Naive thymus-derived CD8-positive, alpha-beta T cell (primary cell): ENCODE measurements around the gene SAMD10. TPM values are rescaled to one million over a fixed set of nuclear protein-coding genes. Genes with fewer than 3 reads are reported as not detected.

Source experiments
- ATAC-seq, 2 donors: fragments of 150-1000 bp; cut with Tn5 transposase in 1 of 2; sonication (Bioruptor Pico), chemical (Tn5 transposase) in 1 of 2; 1 replicate in 1 of 2; 2 replicates in 1 of 2; pipeline ENCODE4 v1.10.0; 2021; ENCODE audit warnings: mild to moderate bottlenecking in 2 of 2, moderate library complexity in 2 of 2
- POLR2A ChIA-PET: fragments of 350-600 bp; sonication (Branson Sonifier 250); formaldehyde crosslinking; loops from one replicate; lab custom pipeline; 2021; ENCODE audit warnings: antibody characterized with exemption; lab: Charles Lee
- DNase-seq, 10 donors: peaks; one replicate each; pipeline versions ENCODE4 v3.0.0 to v3.0.0-alpha.2; 2020 to 2022
- H3K27ac Mint-ChIP-seq, 10 donors: one replicate each; pipeline ENCODE4 v1.8.0; 2020 to 2022; ENCODE audit warnings: mild to moderate bottlenecking in 10 of 10, mixed read lengths in 10 of 10, moderate library complexity in 4 of 10, inconsistent platforms in 1 of 10
- H3K27me3 Mint-ChIP-seq, 5 donors: one replicate each; pipeline ENCODE4 v1.8.0; 2021 to 2022; ENCODE audit warnings: mixed read lengths in 5 of 5
- H3K36me3 Mint-ChIP-seq, 3 donors: one replicate each; pipeline ENCODE4 v1.8.0; 2020 to 2022; ENCODE audit warnings: mixed read lengths in 3 of 3, mild to moderate bottlenecking in 2 of 3, inconsistent platforms in 1 of 3
- H3K4me1 Mint-ChIP-seq, 4 donors: one replicate each; pipeline ENCODE4 v1.8.0; 2021 to 2022; ENCODE audit warnings: mixed read lengths in 4 of 4
- H3K4me3 Mint-ChIP-seq, 10 donors: one replicate each; pipeline ENCODE4 v1.8.0; 2020 to 2022; ENCODE audit warnings: mild to moderate bottlenecking in 10 of 10, mixed read lengths in 10 of 10, moderate library complexity in 6 of 10, inconsistent platforms in 1 of 10
- H3K9me3 Mint-ChIP-seq, 9 donors: one replicate each; pipeline ENCODE4 v1.8.0; 2020 to 2022; ENCODE audit warnings: mixed read lengths in 9 of 9, mild to moderate bottlenecking in 3 of 9, inconsistent platforms in 1 of 9, moderate library complexity in 1 of 9
- polyA plus RNA-seq, 3 donors: library from polyadenylated mRNA; unstranded; fragments of 300-500 nt; fragmentation: Illumina TruSeq; gene quantifications; one replicate each; pipeline ENCODE4 v1.2.3, GENCODE V29; 2021
- total RNA-seq, 8 experiments: library from RNA in 2 of 8; stranded (reverse) in 2 of 8; gene quantifications; one replicate each; pipeline ENCODE4 v1.2.3 and lab custom pipeline; 2021 to 2026

The SAMD10 gene
- 1 to 10 TPM; 7.7 to 9.3 TPM for total RNA-seq
- polyA plus RNA-seq = 10 to 100 TPM in 1 of 3 donors, 1 to 10 TPM in 2; 7.4 to 15.4 (median 8.9) TPM
- 9.3 to 21.7 (median 13.2) reads per million in 6 experiments for total RNA-seq (lab: John Stamatoyannopoulos, UW)

DNA sequence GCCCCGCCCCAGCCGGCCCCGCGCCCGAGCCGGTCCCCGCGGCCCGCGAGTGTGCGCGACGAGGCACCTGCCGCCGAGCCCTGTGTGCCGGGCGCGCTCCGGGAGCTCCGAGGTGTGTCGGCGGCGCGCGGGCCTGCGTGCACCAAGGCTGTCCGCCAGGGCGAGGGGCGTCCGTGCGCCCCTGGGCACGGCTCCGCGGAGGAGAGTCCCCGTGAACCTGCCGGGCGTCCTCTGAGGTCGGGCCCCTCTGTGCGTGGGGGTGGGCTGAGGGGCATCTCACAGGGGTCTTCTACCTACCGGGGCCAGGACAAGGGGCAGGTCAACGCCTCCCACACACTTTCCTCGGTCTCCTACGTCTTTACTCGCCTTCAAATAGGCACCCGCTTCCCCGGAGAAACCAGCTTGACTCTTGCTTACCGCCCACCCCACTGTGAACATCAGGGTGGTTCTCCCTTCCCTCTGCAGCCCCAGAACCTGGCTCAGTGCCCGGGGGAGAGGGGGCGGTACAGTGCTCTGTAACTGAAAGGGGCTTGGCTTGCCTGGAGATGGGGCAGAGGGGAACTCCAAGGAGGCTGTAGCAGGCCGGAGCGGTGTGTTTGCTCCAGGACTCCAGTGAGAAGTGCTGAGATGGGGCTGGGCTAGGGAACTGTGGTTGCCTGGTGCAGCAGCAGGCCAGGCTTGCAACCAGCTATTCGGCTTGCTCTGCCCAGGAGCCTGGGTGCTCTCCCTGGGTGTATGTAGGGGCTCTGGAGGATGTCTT, at the start of gene SAMD10:
Gene SAMD10 (minus strand): TSS at position 86 of the 760 bp plus-strand sequence. CDS start 175 bp downstream, outside the sequence.
- Mint-ChIP-seq H3K36me3 (peaks cover 0 to 42% (median 10%) of the 10 kb centered on the region in 3 donors), H3K4me1 (peaks cover 43 to 69% (median 67%) of the 10 kb centered on the region in 4 donors), H3K4me3 (peak within 1 kb of the TSS; percentile 84 to 98 (median 96)), H3K27me3 (no peaks in the 10 kb centered on the region), H3K9me3 (no peaks in the 10 kb centered on the region), H3K27ac (peak within 1 kb of the TSS; percentile 94 to 98 (median 96))
- POLR2A ChIA-PET = interaction anchor here (0.6 to 4.0 kb wide), 31 partner anchors 10 to 459 kb away, joined by 3 to 67 read pairs (median 6); partner anchors contain the start of genes ARFRP1, C20orf204, GMEB2 and LIME1
- DNase-seq (peak; percentile 61 to 90 (median 80)), ATAC-seq (peak; percentile 55 to 68)

DNA sequence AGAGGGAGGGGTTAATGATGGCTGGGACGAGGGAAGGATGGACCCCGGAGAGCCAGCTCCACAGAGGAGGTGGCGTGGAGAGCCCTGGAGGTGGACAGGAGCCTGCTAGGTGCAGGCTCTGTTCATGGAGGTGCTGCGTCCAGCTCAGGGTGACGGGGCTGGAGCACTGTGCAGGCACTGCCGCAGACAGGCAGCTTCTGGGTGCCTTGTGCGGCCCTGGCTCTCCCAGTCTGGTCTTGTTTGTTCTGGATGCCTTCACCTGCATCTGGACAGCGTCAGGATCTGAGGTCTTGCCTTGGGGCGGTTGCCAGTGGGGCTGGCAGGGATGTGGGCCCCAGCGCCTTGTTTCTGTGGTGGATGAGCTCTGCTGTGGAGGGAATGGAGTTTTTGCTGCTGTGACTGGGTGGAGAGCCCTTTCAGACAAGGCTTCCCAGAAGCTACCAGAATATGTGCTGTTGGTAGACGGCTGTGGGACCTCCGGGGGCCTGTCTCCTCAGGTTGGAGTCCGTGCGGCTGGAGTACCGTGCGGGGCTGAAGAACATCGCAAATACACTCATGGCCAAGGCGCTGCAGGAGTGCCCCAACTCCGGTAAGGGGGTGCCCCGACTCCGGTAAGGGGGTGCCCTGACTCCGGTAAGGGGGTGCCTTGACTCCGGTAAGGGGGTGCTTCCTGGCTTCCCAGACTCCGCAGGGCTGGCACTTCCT, 48.7 kb upstream of the SAMD10 start:
- no peaks in the 10 kb centered on the region for H3K27me3 Mint-ChIP-seq
- H3K9me3 Mint-ChIP-seq = no peaks in the 10 kb centered on the region
- POLR2A ChIA-PET = interaction anchor here (1.1 to 1.3 kb wide), 2 partner anchors 10 to 11 kb away, joined by 4 to 6 read pairs; no protein-coding TSS in a partner anchor
- peaks cover 0 to 94% (median 36%) of the 10 kb centered on the region in 3 donors for H3K36me3 Mint-ChIP-seq
- H3K4me1 Mint-ChIP-seq = peaks cover 0 to 16% (median 3%) of the 10 kb centered on the region in 4 donors
- H3K27ac Mint-ChIP-seq = peak overlapping the region in 2 of 10 donors; percentile 37 to 65
- H3K4me3 Mint-ChIP-seq = no peak overlapping the region
- no peak for DNase-seq
- no peak for ATAC-seq

DNA sequence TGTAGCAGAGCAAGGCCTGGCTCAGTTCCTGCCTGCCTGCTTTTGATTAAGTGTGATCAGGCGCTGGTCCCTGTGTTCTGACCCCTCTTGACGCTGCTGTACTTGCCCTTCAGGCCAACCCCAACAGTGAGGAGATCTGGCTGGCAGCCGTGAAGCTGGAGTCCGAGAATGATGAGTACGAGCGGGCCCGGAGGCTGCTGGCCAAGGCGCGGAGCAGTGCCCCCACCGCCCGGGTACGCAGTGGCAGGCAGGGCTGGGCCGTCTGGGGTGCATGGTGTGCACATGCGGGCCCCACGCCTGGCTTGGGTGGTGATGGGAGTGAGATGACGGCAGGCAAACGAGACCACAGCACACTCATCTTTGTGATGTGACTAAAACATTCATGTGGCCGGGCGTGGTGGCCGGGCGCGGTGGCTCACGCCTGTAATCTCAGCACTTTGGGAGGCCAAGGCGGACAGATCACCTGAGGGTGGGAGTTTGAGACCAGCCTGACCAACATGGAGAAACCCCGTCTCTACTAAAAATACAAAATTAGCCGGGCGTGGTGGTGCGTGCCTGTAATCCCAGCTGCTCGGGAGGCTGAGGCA, 46.5 kb upstream of the SAMD10 start:
- Mint-ChIP-seq H3K9me3 (no peaks in the 10 kb centered on the region), H3K4me3 (no peak overlapping the region), H3K36me3 (peaks cover 0 to 86% (median 38%) of the 10 kb centered on the region in 3 donors), H3K4me1 (peaks cover 0 to 12% (median 3%) of the 10 kb centered on the region in 4 donors), H3K27me3 (no peaks in the 10 kb centered on the region), H3K27ac (peak overlapping the region in 1 of 10 donors; percentile 59)
- POLR2A ChIA-PET = no interaction called here
- DNase-seq (no peak), ATAC-seq (no peak)

DNA sequence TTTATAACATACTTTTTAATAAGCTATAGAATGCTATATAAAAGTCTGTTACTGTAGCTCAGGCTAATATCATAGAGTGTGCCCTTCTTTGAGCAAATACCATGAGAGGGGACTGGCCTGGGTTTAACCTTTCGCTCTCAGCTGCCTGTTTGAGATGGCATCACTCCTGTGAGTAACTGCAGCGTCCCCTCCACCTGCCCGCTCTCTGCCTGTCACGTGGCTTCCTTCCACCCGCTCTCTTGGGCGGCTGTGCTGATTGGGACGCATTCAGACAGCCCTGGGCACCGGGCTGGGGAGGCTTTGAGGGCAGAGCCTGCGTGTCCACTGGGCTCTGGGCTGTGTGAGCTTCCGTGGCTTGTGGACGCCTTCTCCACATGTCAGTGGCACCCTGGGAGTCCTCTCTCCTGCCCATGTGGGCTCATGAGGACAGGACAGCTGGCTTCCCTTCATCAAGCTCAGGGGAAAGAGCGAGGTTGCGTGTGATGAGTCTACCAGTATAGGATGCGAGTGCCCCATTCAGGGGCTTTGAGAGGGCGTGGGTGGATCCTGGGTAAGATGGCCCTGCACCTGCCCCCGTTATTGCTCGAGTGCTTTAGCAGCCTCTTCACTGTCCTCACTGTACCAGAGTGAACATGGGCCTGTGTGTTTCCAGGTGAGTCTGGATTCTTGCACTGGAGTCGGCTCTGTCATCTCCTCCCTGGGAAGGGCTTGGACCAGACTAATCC, 45.8 kb upstream of the SAMD10 start:
- H3K4me3 Mint-ChIP-seq = no peak overlapping the region
- DNase-seq = no peak
- ATAC-seq = no peak
- peaks cover 0 to 11% (median under 1%) of the 10 kb centered on the region in 4 donors for H3K4me1 Mint-ChIP-seq
- H3K27ac Mint-ChIP-seq = peak overlapping the region in 3 of 10 donors; percentile 29 to 59 (median 36)
- POLR2A ChIA-PET = no interaction called here
- no peaks in the 10 kb centered on the region for H3K27me3 Mint-ChIP-seq
- H3K9me3 Mint-ChIP-seq = no peaks in the 10 kb centered on the region
- peaks cover 0 to 79% (median 37%) of the 10 kb centered on the region in 3 donors for H3K36me3 Mint-ChIP-seq

DNA sequence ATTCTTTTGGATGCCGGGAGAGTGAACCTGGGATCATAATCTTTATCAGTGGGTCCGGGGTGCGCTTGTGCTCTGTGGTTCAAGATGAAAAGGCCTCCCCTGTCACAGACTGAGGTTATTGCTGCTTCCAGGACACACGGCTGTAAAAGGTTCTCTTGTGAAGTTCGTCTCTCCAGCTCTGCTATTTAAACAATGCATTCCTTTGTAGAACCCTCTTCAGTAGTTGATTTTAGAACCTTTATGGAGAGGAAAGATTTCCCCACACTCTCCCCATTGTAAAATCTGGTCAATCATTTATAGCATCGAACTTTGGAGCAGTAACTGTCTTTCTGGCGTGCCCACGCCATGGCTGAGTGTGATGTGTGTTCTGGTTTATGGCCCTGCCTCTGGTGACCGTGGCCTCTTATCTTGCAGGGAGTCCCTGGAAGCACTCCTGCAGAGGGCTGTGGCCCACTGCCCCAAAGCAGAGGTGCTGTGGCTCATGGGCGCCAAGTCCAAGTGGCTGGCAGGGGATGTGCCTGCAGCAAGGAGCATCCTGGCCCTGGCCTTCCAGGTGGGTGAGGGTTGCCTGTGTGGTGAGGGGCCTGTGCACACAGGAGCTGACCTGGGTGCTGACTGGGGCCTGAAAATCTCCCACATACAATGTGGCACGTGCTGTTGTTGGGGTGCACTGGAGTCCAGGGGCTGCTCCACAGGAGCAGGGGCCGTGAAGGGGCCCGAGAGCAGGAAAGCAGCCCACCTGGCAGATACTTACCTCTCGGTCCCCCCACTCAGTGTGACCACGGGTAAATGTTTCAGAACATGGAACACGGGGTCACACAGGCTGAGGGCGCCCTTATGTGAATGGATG, 44.9 kb upstream of the SAMD10 start:
- no peak for ATAC-seq
- Mint-ChIP-seq H3K27me3 (no peaks in the 10 kb centered on the region), H3K36me3 (peaks cover 0 to 77% (median 38%) of the 10 kb centered on the region in 3 donors), H3K27ac (peak overlapping the region in 2 of 10 donors; percentile 4 to 35), H3K4me1 (peaks cover 0 to 16% (median 5%) of the 10 kb centered on the region in 4 donors), H3K9me3 (no peaks in the 10 kb centered on the region), H3K4me3 (no peak overlapping the region)
- no peak for DNase-seq
- POLR2A ChIA-PET = interaction anchor here (1.4 kb wide), 1 partner anchor 12 kb away, joined by 4 read pairs; the partner anchor contains the start of gene C20orf204

DNA sequence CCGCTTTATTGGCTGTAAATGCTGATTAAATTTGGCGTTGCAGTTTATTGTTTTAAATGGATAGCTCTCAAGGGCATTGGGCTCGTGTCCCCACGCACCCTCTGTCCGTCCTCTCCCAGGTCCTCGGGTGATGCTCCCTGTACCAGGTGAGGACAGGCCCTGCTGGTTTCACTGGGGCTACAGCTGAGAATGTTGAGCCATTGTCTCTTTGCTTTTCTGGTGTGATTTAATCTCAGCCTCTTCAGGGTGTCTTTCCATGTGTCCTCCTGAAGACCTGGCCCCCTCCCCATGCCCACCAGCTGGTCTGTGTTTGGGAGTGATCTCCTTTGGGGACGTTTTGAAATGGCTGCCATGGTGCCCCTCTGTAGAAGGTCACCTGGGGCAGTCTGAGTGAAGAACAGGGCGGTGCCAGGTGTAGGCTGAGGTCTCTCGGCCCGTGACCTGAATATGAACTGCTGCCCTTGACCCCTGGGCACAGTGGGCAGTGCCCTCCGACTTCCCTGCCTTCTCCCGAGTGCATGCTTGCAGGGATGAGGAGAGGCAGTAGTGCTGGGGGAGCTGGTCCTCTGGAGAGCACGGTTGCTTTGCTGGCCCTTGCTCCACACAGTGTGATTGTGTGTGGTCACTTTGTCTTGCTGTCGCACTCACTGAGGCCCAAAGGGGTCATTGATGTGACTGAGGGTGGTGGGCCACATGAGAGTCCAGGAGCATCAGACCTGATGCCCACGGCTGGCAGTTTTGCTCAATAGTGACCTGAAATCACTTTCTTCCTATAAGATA, 44.1 kb upstream of the SAMD10 start:
- Mint-ChIP-seq H3K4me1 (peaks cover 0 to 18% (median 6%) of the 10 kb centered on the region in 4 donors), H3K4me3 (no peak overlapping the region), H3K9me3 (peaks cover 0 to 2% (median 0%) of the 10 kb centered on the region in 9 donors), H3K27ac (peak overlapping the region in 1 of 10 donors; percentile 4), H3K36me3 (peaks cover 4 to 78% (median 41%) of the 10 kb centered on the region in 3 donors), H3K27me3 (no peaks in the 10 kb centered on the region)
- POLR2A ChIA-PET = interaction anchor here (1.1 to 1.4 kb wide), 2 partner anchors 13 to 15 kb away, joined by 3 to 4 read pairs; partner anchors contain the start of gene C20orf204
- no peak for DNase-seq
- no peak for ATAC-seq

DNA sequence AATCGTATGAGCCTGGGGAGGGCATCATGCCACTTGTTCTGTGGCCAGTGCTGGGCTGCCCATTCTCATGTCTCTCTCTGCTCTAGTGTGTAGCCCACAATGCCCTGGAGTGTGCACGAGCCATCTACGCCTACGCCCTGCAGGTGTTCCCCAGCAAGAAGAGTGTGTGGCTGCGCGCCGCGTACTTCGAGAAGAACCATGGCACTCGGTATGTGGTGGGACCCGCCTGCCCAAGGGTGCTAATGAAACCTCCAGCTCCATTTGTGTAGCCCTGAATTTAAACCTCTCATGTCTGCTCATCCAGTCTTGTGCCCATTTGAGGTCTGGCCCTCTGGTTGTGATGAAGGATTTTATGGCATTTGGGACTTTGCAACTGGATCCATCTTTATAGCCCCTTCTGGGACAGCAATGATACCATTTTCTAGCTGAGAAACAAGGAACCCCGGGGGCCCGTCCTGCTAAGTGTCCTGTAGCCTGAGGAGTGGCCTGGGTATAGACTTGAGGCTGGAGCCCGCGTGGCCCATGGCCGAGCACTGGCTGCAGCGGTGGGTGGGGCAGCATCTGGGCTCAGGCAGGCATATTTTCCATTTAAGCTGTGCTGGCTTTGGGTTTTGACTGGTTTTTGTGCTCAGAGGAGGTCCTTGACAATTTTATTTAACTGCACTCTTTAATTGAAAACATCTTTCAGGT, 43.4 kb upstream of the SAMD10 start:
- Mint-ChIP-seq H3K9me3 (peaks cover 0 to 3% (median 0%) of the 10 kb centered on the region in 9 donors), H3K4me3 (no peak overlapping the region), H3K27ac (peak overlapping the region in 1 of 10 donors; percentile 67), H3K4me1 (peaks cover 0 to 18% (median 6%) of the 10 kb centered on the region in 4 donors), H3K27me3 (no peaks in the 10 kb centered on the region), H3K36me3 (peaks cover 8 to 78% (median 46%) of the 10 kb centered on the region in 3 donors)
- no peak for ATAC-seq
- POLR2A ChIA-PET = interaction anchor here (0.5 to 1.4 kb wide), 3 partner anchors 14 to 34 kb away, joined by 3 to 4 read pairs (median 3); partner anchors contain the start of gene C20orf204
- no peak for DNase-seq

DNA sequence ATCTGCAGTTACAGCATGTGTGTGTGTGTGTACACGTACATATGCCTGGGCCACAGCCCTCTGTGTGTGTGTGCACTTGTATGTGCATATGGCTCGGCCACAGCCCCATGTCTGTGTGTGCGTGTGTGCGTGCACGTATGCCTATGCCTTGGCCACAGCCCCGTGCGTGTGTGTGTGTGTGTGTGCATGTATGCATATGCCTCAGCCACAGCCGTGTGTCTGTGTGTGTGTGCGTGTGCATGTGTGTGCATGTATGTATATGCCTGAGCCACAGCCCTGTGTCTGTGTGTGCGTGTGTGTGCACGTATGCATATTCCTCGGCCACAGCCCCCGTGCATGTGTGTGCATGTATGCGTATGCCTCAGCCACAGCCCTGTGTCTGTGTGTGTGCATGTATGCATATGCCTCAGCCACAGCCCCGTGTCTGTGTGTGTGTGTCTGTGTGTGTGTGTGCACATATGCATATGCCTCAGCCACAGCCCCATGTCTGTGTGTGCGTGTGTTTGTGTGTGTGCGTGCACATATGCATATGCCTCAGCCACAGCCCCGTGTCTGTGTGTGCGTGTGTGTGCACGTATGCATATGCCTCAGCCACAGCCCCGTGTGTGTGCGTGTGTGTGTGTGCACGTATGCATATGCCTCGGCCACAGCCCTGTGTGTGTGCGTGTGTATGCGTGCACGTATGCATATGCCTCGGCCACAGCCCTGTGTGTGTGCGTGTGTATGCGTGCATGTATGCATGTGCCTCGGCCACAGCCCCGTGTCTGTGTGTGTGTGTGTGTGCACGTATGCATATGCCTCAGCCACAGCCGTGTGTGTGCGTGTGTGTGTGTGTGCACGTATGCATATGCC, 41.9 kb upstream of the SAMD10 start:
- Mint-ChIP-seq H3K9me3 (peaks cover 0 to 3% (median 0%) of the 10 kb centered on the region in 9 donors), H3K4me3 (no peak overlapping the region), H3K36me3 (peaks cover 12 to 71% (median 48%) of the 10 kb centered on the region in 3 donors), H3K27me3 (no peaks in the 10 kb centered on the region), H3K4me1 (peaks cover 0 to 19% (median 9%) of the 10 kb centered on the region in 4 donors), H3K27ac (peak overlapping the region in 2 of 10 donors; percentile 60 to 77)
- ATAC-seq (no peak), DNase-seq (no peak)
- POLR2A ChIA-PET = no interaction called here

DNA sequence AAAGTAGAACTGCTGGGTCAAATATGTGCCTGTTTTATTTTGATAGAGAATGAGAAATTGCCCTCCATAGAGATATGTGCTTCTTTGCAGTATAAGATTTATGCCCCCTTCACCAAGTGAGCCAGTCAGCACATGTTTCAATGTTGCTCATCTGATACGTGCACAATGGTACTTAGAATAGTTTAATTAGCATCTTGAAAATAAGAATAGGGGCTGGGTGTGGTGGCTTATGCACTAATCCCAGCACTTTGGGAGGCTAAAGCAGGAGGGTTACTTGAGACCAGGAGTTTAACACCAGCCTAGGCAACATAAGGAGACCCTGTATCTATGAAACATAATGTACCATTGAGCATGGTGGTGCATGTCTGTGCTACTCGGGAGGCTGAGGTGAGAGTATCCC, 36.2 kb upstream of the SAMD10 start:
- H3K4me1 Mint-ChIP-seq = peaks cover 13 to 45% (median 28%) of the 10 kb centered on the region in 4 donors
- no peak for DNase-seq
- no peaks in the 10 kb centered on the region for H3K27me3 Mint-ChIP-seq
- H3K4me3 Mint-ChIP-seq = no peak overlapping the region
- peak overlapping the region in 5 of 10 donors; percentile 14 to 88 (median 58) for H3K27ac Mint-ChIP-seq
- POLR2A ChIA-PET = interaction anchor here (0.6 kb wide), 1 partner anchor 25 kb away, joined by 3 read pairs; no protein-coding TSS in a partner anchor
- ATAC-seq = no peak
- peaks cover 17 to 59% (median 51%) of the 10 kb centered on the region in 3 donors for H3K36me3 Mint-ChIP-seq
- peaks cover 0 to 27% (median 0%) of the 10 kb centered on the region in 9 donors for H3K9me3 Mint-ChIP-seq
